Endothelial cell of umbilical vein (primary cell): Measurements from ENCODE around the gene ERCC1. TPM values are rescaled to one million over a fixed set of nuclear protein-coding genes. Genes with fewer than 3 reads are reported as not detected.

Experiments used
- BruUV-seq: library from RNA; stranded (reverse); fragments of 400-500 nt; replicated peaks from 2 replicates; lab custom pipeline; 2021; lab: Mats Ljungman, UMichigan
- CTCF ChIA-PET: fragments of 300-600, 350-600 bp; sonication (Branson Sonifier 250); formaldehyde crosslinking; loops from one replicate; lab custom pipeline; 2021; ENCODE audit warnings: antibody characterized with exemption, inconsistent platforms; lab: Charles Lee
- POLR2A ChIA-PET: fragments of 300-600, 350-600 bp; sonication (Branson Sonifier 250); formaldehyde crosslinking; loops from one replicate; lab custom pipeline; 2021; ENCODE audit warnings: antibody characterized with exemption, inconsistent platforms; lab: Charles Lee
- DNase-seq: peaks from one replicate; pipeline ENCODE4 v3.0.0-alpha.2; 2011; ENCODE audit warnings: low read depth, low spot score
- FAIRE-seq: peaks from 2 replicates; lab custom pipeline; 2011; peaks lifted over from hg19 to GRCh38; lab: Jason Lieb, UNC
- H2AFZ ChIP-seq: 2 replicates; pipeline ENCODE4 v1.6.0; 2012; ENCODE audit warnings: low read depth, low read length, control low read depth, inconsistent platforms
- H3K27ac ChIP-seq: 2 replicates; pipeline ENCODE4 v1.5.1; 2011; ENCODE audit warnings: low read depth, mild to moderate bottlenecking, control low read depth, low read length, moderate library complexity; ENCODE audit not compliant: insufficient read depth
- H3K27me3 ChIP-seq, 2 experiments: 2 replicates each; pipeline versions ENCODE4 v1.6.0 to v1.6.1; 2011; ENCODE audit warnings: low read length in 2 of 2, mixed read lengths in 1 of 2; ENCODE audit not compliant: control insufficient read depth in 2 of 2, insufficient read depth in 2 of 2
- H3K36me3 ChIP-seq, 2 experiments: 2 replicates in 1 of 2; 3 replicates in 1 of 2; pipeline ENCODE4 v1.5.1; 2011; ENCODE audit warnings: low read length in 2 of 2, mild to moderate bottlenecking in 1 of 2, moderate library complexity in 1 of 2; ENCODE audit not compliant: control insufficient read depth in 2 of 2, insufficient read depth in 2 of 2; ENCODE audit errors: extremely low read depth in 1 of 2
- H3K4me1 ChIP-seq: 3 replicates; pipeline ENCODE4 v1.5.1; 2011; ENCODE audit warnings: mild to moderate bottlenecking, low read length; ENCODE audit not compliant: control insufficient read depth, insufficient read depth; ENCODE audit errors: extremely low read depth
- H3K4me2 ChIP-seq: 2 replicates; pipeline ENCODE4 v1.6.1; 2011; ENCODE audit warnings: low read length, control low read depth, mixed read lengths; ENCODE audit not compliant: insufficient read depth
- H3K4me3 ChIP-seq, 3 experiments: fragments of 200-600 bp in 1 of 3; sonication (generic), shearing (Covaris generic) in 1 of 3; replicated peaks in 1 of 3; 2 replicates each; pipeline ENCODE4 v1.5.1; 2011 to 2016; ENCODE audit warnings: control low read depth in 3 of 3, low read length in 3 of 3, mild to moderate bottlenecking in 2 of 3, inconsistent platforms in 1 of 3, low read depth in 1 of 3, moderate library complexity in 1 of 3; ENCODE audit not compliant: insufficient read depth in 1 of 3
- H3K79me2 ChIP-seq: 2 replicates; pipeline ENCODE4 v1.6.0; 2012; ENCODE audit warnings: low read length, inconsistent platforms; ENCODE audit not compliant: control insufficient read depth, insufficient read depth
- H3K9ac ChIP-seq: replicated peaks from 2 replicates; pipeline ENCODE3; 2011; ENCODE audit warnings: low read length, control low read depth; ENCODE audit not compliant: insufficient read depth; ENCODE audit errors: extremely low read depth
- H3K9me1 ChIP-seq: replicated peaks from 3 replicates; pipeline ENCODE4 v1.6.0; 2011; ENCODE audit warnings: mild to moderate bottlenecking, low read length; ENCODE audit not compliant: control insufficient read depth, insufficient read depth; ENCODE audit errors: extremely low read depth
- H3K9me3 ChIP-seq: replicated peaks from 2 replicates; pipeline ENCODE4 v1.5.1; 2012; ENCODE audit warnings: low read length, inconsistent platforms; ENCODE audit not compliant: control insufficient read depth, insufficient read depth
- H4K20me1 ChIP-seq: replicated peaks from 2 replicates; pipeline ENCODE3; 2011; ENCODE audit warnings: mild to moderate bottlenecking, low read length; ENCODE audit not compliant: control insufficient read depth, insufficient read depth; ENCODE audit errors: extremely low read depth
- EZH2 ChIP-seq: IDR thresholded peaks from 2 replicates; pipeline ENCODE4 v1.6.1; 2012; ENCODE audit warnings: borderline replicate concordance, low read depth, mild to moderate bottlenecking, moderate library complexity, low read length, inconsistent platforms; ENCODE audit not compliant: severe bottlenecking
- FOS ChIP-seq: IDR thresholded peaks from 2 replicates; pipeline ENCODE4 v1.6.1; 2011; ENCODE audit warnings: mild to moderate bottlenecking, low read length, moderate library complexity, borderline replicate concordance; ENCODE audit not compliant: insufficient read depth
- GATA2 ChIP-seq: IDR thresholded peaks from 2 replicates; pipeline ENCODE4 v1.7.0; 2011; ENCODE audit warnings: low read depth, mild to moderate bottlenecking, moderate library complexity, mixed read lengths, low read length; ENCODE audit not compliant: insufficient read length, insufficient read depth
- JUN ChIP-seq: IDR thresholded peaks from 2 replicates; pipeline ENCODE4 v1.6.1; 2011; ENCODE audit warnings: borderline replicate concordance, low read depth; ENCODE audit not compliant: insufficient read length, insufficient read depth
- MYC ChIP-seq: IDR thresholded peaks from one replicate; pipeline ENCODE4 v1.6.1; 2011; ENCODE audit warnings: mild to moderate bottlenecking, low read depth, low read length
- POLR2A ChIP-seq: IDR thresholded peaks from 2 replicates; pipeline ENCODE4 v1.6.1; 2012; ENCODE audit warnings: low read depth, mild to moderate bottlenecking, control low read depth, low read length
- POLR2AphosphoS5 ChIP-seq: IDR thresholded peaks from 2 replicates; pipeline ENCODE4 v1.6.1; 2012; ENCODE audit warnings: low read depth, mild to moderate bottlenecking, control low read depth, low read length, moderate library complexity; ENCODE audit not compliant: insufficient read depth
- dilution Hi-C: fragments of 300-500 bp; cut with MboI; formaldehyde crosslinking; loops from one replicate; pipeline ENCODE4 v1.15.0; 2019; ENCODE audit warnings: low sequenced_read_pairs; ENCODE audit not compliant: extremely low pct_ligation_motif_present
- intact Hi-C: fragments of 100-400 bp; cut with micrococcal nuclease; formaldehyde crosslinking; loops from one replicate; pipeline ENCODE4 v1.10.0; 2022
- polyA plus RNA-seq, 4 experiments: library from polyadenylated mRNA; depleted of rRNA in 3 of 4; stranded (reverse) in 3 of 4; unstranded in 1 of 4; fragments of >200 nt; gene quantifications; 2 replicates each; pipeline versions ENCODE4 v1.2.1 to v1.2.3, GENCODE V29; 2011 to 2012; ENCODE audit warnings: missing spikeins in 1 of 4
- total RNA-seq: library from RNA; stranded (reverse); gene quantifications from 2 replicates; pipeline ENCODE4 v1.2.3, GENCODE V29; 2021
- TF ChIP-seq, protein P1 (sequence below), 2 donors: IDR thresholded peaks; 1 replicate in 1 of 2; 2 replicates in 1 of 2; pipeline ENCODE4 v1.5.1; 2011; ENCODE audit warnings: low read length in 2 of 2, mild to moderate bottlenecking in 2 of 2, moderate library complexity in 2 of 2, control low read depth in 1 of 2, inconsistent platforms in 1 of 2, low read depth in 1 of 2; ENCODE audit not compliant: insufficient read depth in 1 of 2; ENCODE audit errors: extremely low read depth in 1 of 2
- TF ChIP-seq, protein P2 (sequence below): IDR thresholded peaks from 2 replicates; pipeline ENCODE4 v1.6.1; 2011; ENCODE audit not compliant: insufficient read depth, insufficient read length

ERCC1 gene
- total and polyA plus RNA-seq, 2 donors (not counting 3 experiments of a cell fraction or from before 2014, with no cell fraction given): 81.8 to 126 TPM

DNA sequence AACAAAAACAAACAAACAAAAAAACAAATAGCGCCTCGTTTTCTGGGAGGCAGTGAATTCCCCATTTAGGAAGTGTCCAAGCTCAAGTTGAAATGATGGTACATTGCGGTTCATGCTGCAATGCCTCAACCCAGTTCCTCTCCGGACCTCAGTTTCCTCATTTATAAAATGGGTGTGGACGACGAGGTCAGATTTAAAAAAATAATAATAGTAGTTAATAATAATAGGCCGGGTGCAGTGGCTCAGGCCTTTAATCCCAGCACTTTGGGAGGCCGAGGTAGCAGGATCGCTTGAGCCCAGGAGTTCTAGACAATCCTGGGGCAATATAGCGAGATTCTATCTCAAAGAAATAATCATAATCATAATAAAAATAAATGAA is 15.5 kb upstream of the ERCC1 start:
- H3K4me2 ChIP-seq: no peak overlapping the region
- H3K36me3 ChIP-seq: no peaks in the 10 kb centered on the region
- dilution Hi-C loops: no loop called here
- DNase-seq (no peak), FAIRE-seq (no peak)
- H3K27ac ChIP-seq: peak overlapping the region; percentile 59
- no peak overlapping the region for H2AFZ ChIP-seq
- peak overlapping the region; percentile 78 for H3K9ac ChIP-seq
- intact Hi-C loops: loop anchor here (1.0 kb wide), 3 partner anchors 15 to 204 kb away; no protein-coding TSS in a partner anchor
- H3K4me3 ChIP-seq: peak overlapping the region in 1 of 3 experiments; percentile 64
- H3K9me1 ChIP-seq: no peaks in the 10 kb centered on the region
- BruUV-seq: no TSS peak
- no peaks in the 10 kb centered on the region for H3K27me3 ChIP-seq
- ChIA-PET POLR2A (interaction anchor here (0.6 to 1.6 kb wide), 3 partner anchors 29 to 239 kb away, joined by 4 to 17 read pairs (median 8); partner anchors contain the start of gene FOSB), CTCF (interaction anchor here (0.6 to 8.6 kb wide), 49 partner anchors 9 to 278 kb away, joined by 3 to 891 read pairs (median 6); partner anchors contain the start of genes ERCC1, FOSB, PPP1R13L and QPCTL)
- TF ChIP-seq, protein P1, sequence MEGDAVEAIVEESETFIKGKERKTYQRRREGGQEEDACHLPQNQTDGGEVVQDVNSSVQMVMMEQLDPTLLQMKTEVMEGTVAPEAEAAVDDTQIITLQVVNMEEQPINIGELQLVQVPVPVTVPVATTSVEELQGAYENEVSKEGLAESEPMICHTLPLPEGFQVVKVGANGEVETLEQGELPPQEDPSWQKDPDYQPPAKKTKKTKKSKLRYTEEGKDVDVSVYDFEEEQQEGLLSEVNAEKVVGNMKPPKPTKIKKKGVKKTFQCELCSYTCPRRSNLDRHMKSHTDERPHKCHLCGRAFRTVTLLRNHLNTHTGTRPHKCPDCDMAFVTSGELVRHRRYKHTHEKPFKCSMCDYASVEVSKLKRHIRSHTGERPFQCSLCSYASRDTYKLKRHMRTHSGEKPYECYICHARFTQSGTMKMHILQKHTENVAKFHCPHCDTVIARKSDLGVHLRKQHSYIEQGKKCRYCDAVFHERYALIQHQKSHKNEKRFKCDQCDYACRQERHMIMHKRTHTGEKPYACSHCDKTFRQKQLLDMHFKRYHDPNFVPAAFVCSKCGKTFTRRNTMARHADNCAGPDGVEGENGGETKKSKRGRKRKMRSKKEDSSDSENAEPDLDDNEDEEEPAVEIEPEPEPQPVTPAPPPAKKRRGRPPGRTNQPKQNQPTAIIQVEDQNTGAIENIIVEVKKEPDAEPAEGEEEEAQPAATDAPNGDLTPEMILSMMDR (IDR thresholded peaks at IDR 0.05; ENCODE audit: extremely low read depth in 1 of 2, insufficient read depth in 1 of 2, low read depth in 1 of 2, low read length in 2 of 2): no peak
- TF ChIP-seq GATA2 (no peak), POLR2A (no peak), FOS (no peak), MYC (no peak), EZH2 (no peak), JUN (no peak), POLR2AphosphoS5 (no peak)
- TF ChIP-seq, protein P2, sequence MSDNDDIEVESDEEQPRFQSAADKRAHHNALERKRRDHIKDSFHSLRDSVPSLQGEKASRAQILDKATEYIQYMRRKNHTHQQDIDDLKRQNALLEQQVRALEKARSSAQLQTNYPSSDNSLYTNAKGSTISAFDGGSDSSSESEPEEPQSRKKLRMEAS: no peak
- H3K9me3 ChIP-seq: no peaks in the 10 kb centered on the region
- no peaks in the 10 kb centered on the region for H4K20me1 ChIP-seq
- no peaks in the 10 kb centered on the region for H3K79me2 ChIP-seq
- peaks cover 11% of the 10 kb centered on the region for H3K4me1 ChIP-seq
